ENCODE data around the gene DSG1.

DSG1 gene

GRCh38 chr18:31354990-31355389 lies 37.0 kb downstream of the DSG1 start:
- DNase-seq: no peak

GRCh38 chr18:31356025-31356424 lies 38.1 kb downstream of the DSG1 start:
- DNase-seq: no peak

- no peak for DNase-seq
These were observed 46.2 kb downstream of the DSG1 start for GRCh38 chr18:31364190-31364589.

- DNase-seq: no peak
These were observed 51.5 kb downstream of the DSG1 start for GRCh38 chr18:31369478-31369877.

- DNase-seq: no peak
These were observed 54.0 kb downstream of the DSG1 start for GRCh38 chr18:31371989-31372388.

GRCh38 chr18:31373641-31374040 lies 55.7 kb downstream of the DSG1 start:
- DNase-seq: no peak

- DNase-seq: no peak
These were observed 58.5 kb downstream of the DSG1 start, which contains the start of gene DSG4 for GRCh38 chr18:31376477-31376876. TSS of gene DSG4 (plus strand) at chr18:31376777. CDS start at chr18:31376912, 135 bp downstream.

- no peak for DNase-seq
These were observed 63.0 kb downstream of the DSG1 start for GRCh38 chr18:31380912-31381311.

- DNase-seq: no peak
These were observed 64.1 kb downstream of the DSG1 start for GRCh38 chr18:31382107-31382506.

GRCh38 chr18:31386741-31387140 lies 68.8 kb downstream of the DSG1 start:
- DNase-seq: no peak

- DNase-seq: no peak
These were observed 75.3 kb downstream of the DSG1 start for GRCh38 chr18:31393286-31393685.

- no peak for DNase-seq
These were observed 79.0 kb downstream of the DSG1 start for GRCh38 chr18:31396796-31397612.

- DNase-seq: no peak
These were observed 80.2 kb downstream of the DSG1 start for GRCh38 chr18:31398191-31398590.

- no peak for DNase-seq
These were observed 81.5 kb downstream of the DSG1 start for GRCh38 chr18:31399306-31400032.

GRCh38 chr18:31401156-31402025 lies 83.4 kb downstream of the DSG1 start:
- DNase-seq: no peak

GRCh38 chr18:31402026-31402373 lies 84.0 kb downstream of the DSG1 start:
- DNase-seq: no peak

GRCh38 chr18:31403409-31403808 lies 85.4 kb downstream of the DSG1 start:
- no peak for DNase-seq
